Body of pancreas (tissue), 4 donors: Measurements from ENCODE around the gene ARV1. TPM values are rescaled to one million over a fixed set of nuclear protein-coding genes. Genes with fewer than 3 reads are reported as not detected.

ENCODE experiments used
- ATAC-seq: fragments of 150-250 bp; one replicate; pipeline ENCODE4 v1.9.1; 2016
- DNase-seq, 4 donors: peaks; one replicate each; pipeline ENCODE4 v3.0.0-alpha.2; 2019
- H3K27ac ChIP-seq, 4 donors: fragments of 200-600 bp; sonication (generic); 1 replicate in 3 of 4; 2 replicates in 1 of 4; pipeline versions ENCODE4 v1.5.1 to v1.6.1; 2016 to 2019; ENCODE audit warnings: mild to moderate bottlenecking in 1 of 4, mixed read lengths in 1 of 4, moderate library complexity in 1 of 4
- H3K27me3 ChIP-seq, 2 donors: fragments of 200-600 bp; sonication (generic); one replicate each; pipeline ENCODE4 v1.6.0; 2016; ENCODE audit warnings: mild to moderate bottlenecking in 1 of 2
- H3K36me3 ChIP-seq, 2 donors: fragments of 200-600 bp; sonication (generic); replicated peaks in 1 of 2; 2 replicates each; pipeline ENCODE4 v1.5.1; 2016; ENCODE audit warnings: low read depth in 2 of 2; ENCODE audit not compliant: insufficient read depth in 1 of 2
- H3K4me1 ChIP-seq: fragments of 200-600 bp; sonication (generic); one replicate; pipeline ENCODE4 v1.6.0; 2016
- H3K4me3 ChIP-seq, 2 donors: fragments of 200-600 bp; sonication (generic); 1 replicate in 1 of 2; 2 replicates in 1 of 2; pipeline ENCODE4 v1.5.1; 2016 to 2019
- H3K9me3 ChIP-seq, 3 donors: fragments of 200-600 bp; sonication (generic); 1 replicate in 2 of 3; 2 replicates in 1 of 3; pipeline ENCODE4 v1.5.1; 2016
- POLR2A ChIP-seq, 3 donors: fragments of 450-650 bp; IDR thresholded peaks; one replicate each; pipeline ENCODE4 v1.6.1; 2016; ENCODE audit warnings: antibody characterized with exemption in 3 of 3, mild to moderate bottlenecking in 2 of 3
- WGBS, 2 donors: methylation state at CpG; one replicate each; pipeline ENCODE4 v1.1.5; 2017; 5-methylcytosine and 5-hydroxymethylcytosine counted together
- intact Hi-C: fragments of 100-400 bp; cut with DNase I; formaldehyde crosslinking; loops from one replicate; pipeline ENCODE4 v1.15.1; 2023
- total RNA-seq, 2 donors: library from RNA; depleted of rRNA; stranded (reverse); fragments of >200 nt; gene quantifications; one replicate each; pipeline ENCODE4 v1.1.0, GENCODE V29; 2016
- TF ChIP-seq, protein P1 (sequence below), 7 experiments: fragments of 450-650 bp in 4 of 7; fragments of 200-600 bp in 3 of 7; sonication (generic) in 3 of 7; IDR thresholded peaks; one replicate each; pipeline ENCODE4 v1.5.1; 2016 to 2019; ENCODE audit warnings: antibody characterized with exemption in 7 of 7

Gene ARV1
- total RNA-seq, 2 donors from 2014 or later: 11.5 to 23.6 TPM

DNA sequence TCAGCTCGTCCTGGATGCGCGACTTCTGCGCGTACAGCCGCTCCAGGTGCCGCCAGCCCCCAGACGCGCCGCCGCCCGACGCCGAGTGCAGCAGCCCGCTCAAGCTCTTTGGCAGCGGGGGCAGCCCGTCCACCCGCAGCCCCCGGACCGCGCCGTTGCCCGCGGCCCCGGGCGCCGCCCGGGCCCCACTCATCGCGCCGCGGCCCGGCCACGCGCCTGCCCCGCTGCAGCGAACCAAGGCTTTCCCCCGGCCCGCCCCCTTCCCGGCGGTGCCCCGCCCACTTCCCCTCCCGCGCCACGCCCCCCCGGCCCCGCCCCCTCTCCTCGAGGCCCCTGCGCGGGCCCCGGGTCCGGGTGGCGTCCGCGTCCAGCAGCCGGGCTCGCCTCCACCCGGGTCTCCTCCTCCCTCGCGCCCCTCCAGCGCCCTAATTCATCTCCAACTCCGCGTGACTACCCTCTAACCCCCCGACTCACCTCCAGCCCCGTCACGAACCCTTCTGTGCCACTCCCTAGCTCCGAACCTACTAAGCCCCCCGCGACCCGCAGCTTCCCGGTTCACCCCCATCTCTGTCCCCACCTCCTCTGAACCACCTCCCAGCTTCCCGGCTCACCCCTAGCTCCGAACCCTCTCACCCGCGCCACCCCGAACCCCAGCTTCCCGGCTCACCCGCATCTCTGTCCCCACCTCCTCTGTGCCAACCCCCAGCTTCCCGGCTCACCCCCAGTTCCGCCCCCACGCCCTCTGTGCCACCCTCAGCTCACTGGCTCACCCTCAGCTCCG lies 61.3 kb downstream of the ARV1 start, which contains the start of gene FAM89A:
FAM89A (minus strand) TSS at position 236 of the 781 bp plus-strand sequence; CDS start at position 193, 43 bp downstream.
- peak; percentile 79 for ATAC-seq
- Histone ChIP-seq H3K4me1 (peaks cover 39% of the 10 kb centered on the region), H3K9me3 (no peaks in the 10 kb centered on the region), H3K4me3 (peak within 1 kb of the TSS; percentile 71 to 79), H3K36me3 (no peaks in the 10 kb centered on the region), H3K27me3 (no peaks in the 10 kb centered on the region), H3K27ac (peak within 1 kb of the TSS; percentile 31 to 47 (median 39))
- DNase-seq: peak; percentile 68 to 78 (median 74)
- peak in 2 of 3 donors; percentile 38 to 53 for TF ChIP-seq POLR2A (IDR thresholded peaks at IDR 0.05)
- TF ChIP-seq, protein P1, sequence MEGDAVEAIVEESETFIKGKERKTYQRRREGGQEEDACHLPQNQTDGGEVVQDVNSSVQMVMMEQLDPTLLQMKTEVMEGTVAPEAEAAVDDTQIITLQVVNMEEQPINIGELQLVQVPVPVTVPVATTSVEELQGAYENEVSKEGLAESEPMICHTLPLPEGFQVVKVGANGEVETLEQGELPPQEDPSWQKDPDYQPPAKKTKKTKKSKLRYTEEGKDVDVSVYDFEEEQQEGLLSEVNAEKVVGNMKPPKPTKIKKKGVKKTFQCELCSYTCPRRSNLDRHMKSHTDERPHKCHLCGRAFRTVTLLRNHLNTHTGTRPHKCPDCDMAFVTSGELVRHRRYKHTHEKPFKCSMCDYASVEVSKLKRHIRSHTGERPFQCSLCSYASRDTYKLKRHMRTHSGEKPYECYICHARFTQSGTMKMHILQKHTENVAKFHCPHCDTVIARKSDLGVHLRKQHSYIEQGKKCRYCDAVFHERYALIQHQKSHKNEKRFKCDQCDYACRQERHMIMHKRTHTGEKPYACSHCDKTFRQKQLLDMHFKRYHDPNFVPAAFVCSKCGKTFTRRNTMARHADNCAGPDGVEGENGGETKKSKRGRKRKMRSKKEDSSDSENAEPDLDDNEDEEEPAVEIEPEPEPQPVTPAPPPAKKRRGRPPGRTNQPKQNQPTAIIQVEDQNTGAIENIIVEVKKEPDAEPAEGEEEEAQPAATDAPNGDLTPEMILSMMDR (IDR thresholded peaks at IDR 0.05): no peak
- WGBS, 2 donors: 2 to 7% methylated on average over 40 to 76 of the region's 82 CpGs
- intact Hi-C loops: no loop called here

DNA sequence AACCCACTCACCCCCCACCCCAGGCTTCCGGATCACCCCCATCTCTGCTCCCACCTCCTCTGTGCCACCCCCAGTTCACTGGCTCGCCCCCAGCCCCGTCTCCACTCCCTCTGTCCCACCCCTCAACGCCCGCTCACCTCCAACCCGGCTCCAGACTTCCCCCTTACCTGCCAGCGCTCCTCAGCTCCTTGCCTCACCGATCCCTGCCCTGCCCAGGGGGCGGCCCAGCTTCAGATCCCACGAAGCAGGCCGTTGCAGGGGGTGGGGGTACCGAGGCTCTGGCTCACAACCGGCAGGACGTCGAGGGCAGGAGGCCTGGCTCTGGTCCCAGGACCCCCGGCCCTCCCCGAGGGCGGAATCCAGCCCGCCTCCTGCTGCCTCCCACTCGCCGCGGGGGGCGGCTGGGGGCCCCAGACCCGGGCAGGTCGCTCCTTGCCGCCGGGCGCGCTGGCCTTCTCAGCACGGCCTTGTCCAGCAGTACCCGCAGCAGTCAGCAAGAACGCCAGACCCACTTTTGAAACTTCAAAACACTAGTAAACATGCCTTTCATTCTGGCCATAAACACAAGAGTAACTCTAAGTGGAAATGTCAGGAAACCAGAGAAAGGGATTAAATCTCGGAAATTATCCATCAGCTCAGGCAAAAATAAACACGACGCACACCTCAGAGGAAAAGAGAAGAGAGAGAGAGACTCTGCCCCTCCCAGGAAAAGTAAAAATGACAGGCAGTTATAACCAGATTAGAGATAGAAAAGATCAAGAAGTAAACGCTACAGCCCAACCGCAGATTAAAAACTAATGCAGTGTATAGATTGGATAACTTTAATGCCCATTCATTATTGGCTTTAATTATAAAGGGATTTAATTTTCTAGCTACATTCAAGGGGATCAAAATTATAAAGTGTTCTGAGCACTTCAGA lies 62.2 kb downstream of the ARV1 start:
- 15 to 26% methylated on average over 26 to 37 of the region's 37 CpGs for WGBS, 2 donors
- DNase-seq (peak; percentile 18 to 44 (median 30)), ATAC-seq (no peak)
- Histone ChIP-seq H3K27me3 (no peaks in the 10 kb centered on the region), H3K4me3 (peak overlapping the region in 1 of 2 donors; percentile 71), H3K27ac (peak overlapping the region in 3 of 4 donors; percentile 24 to 38 (median 31)), H3K9me3 (no peaks in the 10 kb centered on the region), H3K36me3 (no peaks in the 10 kb centered on the region), H3K4me1 (peaks cover 33% of the 10 kb centered on the region)
- intact Hi-C loops: no loop called here
- no peak for TF ChIP-seq POLR2A (IDR thresholded peaks at IDR 0.05)
- TF ChIP-seq, protein P1 (IDR thresholded peaks at IDR 0.05): no peak

DNA sequence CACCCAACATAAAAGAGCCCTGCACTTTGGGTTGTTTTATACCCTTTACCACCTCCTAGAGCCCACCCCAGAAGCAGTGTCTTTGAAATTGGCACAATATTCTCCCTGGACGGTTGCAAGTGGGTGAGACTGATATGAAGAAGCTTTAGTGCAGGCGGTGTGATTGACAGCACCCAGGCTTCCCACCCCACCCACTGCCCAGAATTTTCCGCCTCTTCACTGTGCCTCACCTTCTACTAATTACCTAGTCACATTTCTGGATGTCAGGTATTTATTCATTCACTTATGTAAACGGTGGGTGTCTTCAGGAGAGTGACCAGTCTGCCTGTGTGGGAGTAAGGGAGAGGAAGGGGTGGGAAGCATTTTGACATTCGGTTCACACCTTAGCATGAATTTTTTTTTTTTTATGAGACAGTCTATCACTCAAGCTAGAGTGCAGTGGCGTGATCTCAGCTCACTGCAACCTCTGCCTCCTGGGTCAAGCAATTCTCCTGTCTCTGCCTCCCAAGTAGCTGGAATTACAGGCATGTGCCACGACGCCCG lies 62.9 kb downstream of the ARV1 start:
- TF ChIP-seq, protein P1 (IDR thresholded peaks at IDR 0.05): no peak
- no peak for TF ChIP-seq POLR2A (IDR thresholded peaks at IDR 0.05)
- Histone ChIP-seq H3K4me3 (no peak overlapping the region), H3K27ac (no peak overlapping the region), H3K27me3 (no peaks in the 10 kb centered on the region), H3K36me3 (no peaks in the 10 kb centered on the region), H3K9me3 (no peaks in the 10 kb centered on the region), H3K4me1 (peaks cover 31% of the 10 kb centered on the region)
- intact Hi-C loops: no loop called here
- DNase-seq (no peak), ATAC-seq (no peak)
- 80 to 83% methylated on average over 9 of the region's 9 CpGs for WGBS, 2 donors

DNA sequence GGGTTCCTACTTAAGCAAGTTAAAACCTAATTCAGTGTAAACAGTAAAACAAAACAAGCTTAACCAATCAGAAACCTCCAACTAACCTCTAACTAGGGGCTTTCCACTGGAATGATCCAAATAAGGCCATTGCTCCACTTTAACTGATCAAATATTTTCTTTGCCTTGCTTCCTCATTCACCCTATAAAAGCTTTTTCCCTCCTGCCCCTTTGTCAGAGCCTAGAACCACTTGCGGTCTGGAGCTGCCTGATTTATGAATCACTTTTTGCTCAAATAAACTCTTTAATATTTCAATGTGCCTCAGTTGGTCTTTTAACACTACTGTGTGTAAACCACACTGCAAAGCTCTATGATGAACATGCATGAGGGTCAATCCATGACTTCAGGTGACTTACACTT lies 65.7 kb downstream of the ARV1 start:
- peaks cover 12% of the 10 kb centered on the region for H3K4me1 ChIP-seq
- no peaks in the 10 kb centered on the region for H3K9me3 ChIP-seq
- intact Hi-C loops: no loop called here
- ATAC-seq (no peak), DNase-seq (no peak)
- TF ChIP-seq, protein P1 (IDR thresholded peaks at IDR 0.05): no peak
- TF ChIP-seq POLR2A (IDR thresholded peaks at IDR 0.05): no peak
- WGBS, 2 donors: 95 to 100% methylated on average over 1 of the region's 1 CpG
- no peak overlapping the region for H3K4me3 ChIP-seq
- no peaks in the 10 kb centered on the region for H3K36me3 ChIP-seq
- no peak overlapping the region for H3K27ac ChIP-seq
- no peaks in the 10 kb centered on the region for H3K27me3 ChIP-seq
